ENCODE measurements around the gene TECR. TPM values are rescaled to one million over a fixed set of nuclear protein-coding genes. Genes with fewer than 3 reads are reported as not detected.

TECR gene
- total RNA-seq, 1 donor from 2014 or later = 20.0 TPM

DNA sequence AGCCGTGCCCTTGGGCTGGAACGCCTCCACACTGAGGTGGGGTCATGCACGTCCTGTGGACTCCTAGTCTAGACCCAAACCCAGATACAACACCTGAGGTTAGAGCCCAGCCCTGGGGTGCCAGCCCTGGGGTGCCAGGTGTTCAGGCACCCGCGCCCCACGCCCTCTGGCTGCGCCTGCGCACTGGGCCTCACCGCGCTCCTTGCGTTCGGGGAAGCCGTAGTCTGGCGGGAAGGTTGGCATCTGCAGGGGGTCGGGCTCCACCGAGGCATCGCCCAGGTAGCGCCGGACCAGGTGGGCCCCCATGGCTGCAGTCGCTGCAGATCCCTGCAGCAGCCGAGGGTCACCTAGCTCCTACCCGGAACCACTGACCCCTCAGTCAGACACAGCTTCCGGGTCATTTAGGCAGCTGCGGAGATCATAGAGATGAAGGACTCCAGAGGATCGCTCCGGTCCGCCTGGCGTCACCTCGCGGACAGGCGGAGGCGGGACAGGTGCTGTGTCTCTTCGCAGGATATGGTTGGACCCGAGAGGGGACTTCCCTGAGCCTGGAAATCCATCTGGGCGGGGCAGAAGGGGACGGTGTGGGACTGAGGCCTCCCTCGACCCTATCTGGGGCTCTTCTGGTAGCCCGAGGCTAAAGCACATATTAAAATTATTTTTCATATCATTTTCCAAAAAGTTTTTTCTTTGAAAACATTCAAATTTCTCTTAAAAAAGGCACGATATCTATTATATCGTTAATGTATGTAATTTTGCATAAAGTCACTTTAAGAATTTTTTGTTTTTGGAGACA, 42.5 kb downstream of the TECR start, which contains the start of gene NDUFB7:
TSS of gene NDUFB7 (minus strand) at position 372 of the 796 bp plus-strand sequence. CDS start at position 306, 66 bp downstream.
- TF ChIP-seq, protein P1, sequence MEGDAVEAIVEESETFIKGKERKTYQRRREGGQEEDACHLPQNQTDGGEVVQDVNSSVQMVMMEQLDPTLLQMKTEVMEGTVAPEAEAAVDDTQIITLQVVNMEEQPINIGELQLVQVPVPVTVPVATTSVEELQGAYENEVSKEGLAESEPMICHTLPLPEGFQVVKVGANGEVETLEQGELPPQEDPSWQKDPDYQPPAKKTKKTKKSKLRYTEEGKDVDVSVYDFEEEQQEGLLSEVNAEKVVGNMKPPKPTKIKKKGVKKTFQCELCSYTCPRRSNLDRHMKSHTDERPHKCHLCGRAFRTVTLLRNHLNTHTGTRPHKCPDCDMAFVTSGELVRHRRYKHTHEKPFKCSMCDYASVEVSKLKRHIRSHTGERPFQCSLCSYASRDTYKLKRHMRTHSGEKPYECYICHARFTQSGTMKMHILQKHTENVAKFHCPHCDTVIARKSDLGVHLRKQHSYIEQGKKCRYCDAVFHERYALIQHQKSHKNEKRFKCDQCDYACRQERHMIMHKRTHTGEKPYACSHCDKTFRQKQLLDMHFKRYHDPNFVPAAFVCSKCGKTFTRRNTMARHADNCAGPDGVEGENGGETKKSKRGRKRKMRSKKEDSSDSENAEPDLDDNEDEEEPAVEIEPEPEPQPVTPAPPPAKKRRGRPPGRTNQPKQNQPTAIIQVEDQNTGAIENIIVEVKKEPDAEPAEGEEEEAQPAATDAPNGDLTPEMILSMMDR (IDR thresholded peaks at IDR 0.05; ENCODE audit: insufficient read depth, low read length, severe bottlenecking) = peak; percentile 89
- DNase-seq (ENCODE audit: low read depth) (peak; percentile 88), FAIRE-seq (no peak)
- H3K36me3 ChIP-seq (ENCODE audit: control insufficient read depth, insufficient read depth, low read length) = peaks cover 1% of the 10 kb centered on the region
- H3K4me3 ChIP-seq (ENCODE audit: low read depth, low read length) = peak within 1 kb of the TSS; percentile 86
- H3K27me3 ChIP-seq (ENCODE audit: control insufficient read depth, insufficient read depth, low read length) = no peaks in the 10 kb centered on the region

DNA sequence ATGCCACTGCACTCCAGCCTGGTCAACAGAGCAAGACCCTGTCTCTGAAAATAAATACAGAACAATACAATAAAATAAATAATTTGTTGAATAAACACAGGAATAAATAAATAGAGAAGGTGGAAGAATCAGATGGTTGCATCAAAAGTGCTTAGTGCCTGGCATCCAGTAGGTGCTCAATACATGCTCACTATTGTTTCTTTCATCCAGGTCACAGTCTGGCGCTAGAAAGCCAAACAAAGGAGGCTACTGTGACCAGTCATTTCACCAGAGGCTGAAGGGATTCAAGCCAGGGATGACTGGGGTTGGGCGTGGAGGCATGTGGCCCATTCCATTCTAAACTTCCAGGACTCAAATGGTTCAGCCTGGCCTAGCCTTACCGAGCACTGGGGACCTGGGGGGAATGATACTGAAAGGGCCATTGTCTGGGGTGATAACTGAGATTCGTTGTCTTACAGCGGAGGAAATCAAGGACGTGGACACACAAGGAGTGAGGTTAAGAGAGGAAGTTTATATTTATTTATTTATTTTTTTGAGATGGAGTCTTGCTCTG, 46.1 kb downstream of the TECR start:
- no peaks in the 10 kb centered on the region for H3K27me3 ChIP-seq (ENCODE audit: control insufficient read depth, insufficient read depth, low read length)
- DNase-seq (ENCODE audit: low read depth) (no peak), FAIRE-seq (no peak)
- H3K4me3 ChIP-seq (ENCODE audit: low read depth, low read length) = no peak overlapping the region
- no peaks in the 10 kb centered on the region for H3K36me3 ChIP-seq (ENCODE audit: control insufficient read depth, insufficient read depth, low read length)
- TF ChIP-seq, protein P1 (IDR thresholded peaks at IDR 0.05; ENCODE audit: insufficient read depth, low read length, severe bottlenecking) = no peak

DNA sequence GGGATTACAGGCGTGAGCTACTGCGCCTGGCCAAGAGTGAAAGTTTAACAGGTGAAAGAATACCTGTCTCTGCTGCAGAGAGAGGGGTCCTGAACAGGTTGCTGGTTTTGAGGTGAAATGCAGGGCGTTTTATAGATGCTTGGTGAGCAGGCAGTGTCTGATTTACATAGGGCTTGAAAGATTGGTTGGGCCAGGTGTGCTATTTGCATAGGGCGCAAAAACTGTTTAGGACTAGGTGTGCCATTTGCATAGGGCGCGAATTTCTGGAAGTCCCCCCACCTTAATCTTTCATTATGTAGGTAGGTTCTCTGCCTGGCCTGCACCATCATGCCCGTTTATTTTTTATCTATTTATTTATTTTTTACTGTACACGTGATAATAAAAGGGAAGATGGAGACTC, 47.0 kb downstream of the TECR start:
- Histone ChIP-seq H3K27me3 (ENCODE audit: control insufficient read depth, insufficient read depth, low read length) (no peaks in the 10 kb centered on the region), H3K4me3 (ENCODE audit: low read depth, low read length) (no peak overlapping the region), H3K36me3 (ENCODE audit: control insufficient read depth, insufficient read depth, low read length) (no peaks in the 10 kb centered on the region)
- FAIRE-seq = no peak
- no peak for DNase-seq (ENCODE audit: low read depth)
- TF ChIP-seq, protein P1 (IDR thresholded peaks at IDR 0.05; ENCODE audit: insufficient read depth, low read length, severe bottlenecking) = no peak

DNA sequence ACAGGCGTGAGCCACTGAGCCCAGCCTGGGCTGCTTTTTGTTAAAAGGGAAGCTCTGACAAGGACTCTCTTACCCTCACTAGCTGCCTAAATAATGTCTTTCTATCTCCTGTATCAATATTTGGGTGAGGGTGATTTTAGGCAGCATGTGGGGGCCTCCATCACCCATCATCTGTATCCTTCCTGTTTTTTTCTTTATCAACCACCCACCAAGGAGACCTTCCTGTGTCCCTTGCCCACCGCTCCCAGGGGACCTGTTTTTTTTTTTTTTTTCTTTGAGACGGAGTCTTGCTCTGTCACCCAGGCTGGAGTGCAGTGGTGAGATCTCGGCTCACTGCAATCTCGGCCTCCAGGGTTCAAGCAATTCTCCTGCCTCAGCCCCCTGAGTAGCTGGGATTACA, 47.9 kb downstream of the TECR start:
- no peak overlapping the region for H3K4me3 ChIP-seq (ENCODE audit: low read depth, low read length)
- TF ChIP-seq, protein P1 (IDR thresholded peaks at IDR 0.05; ENCODE audit: insufficient read depth, low read length, severe bottlenecking) = no peak
- no peaks in the 10 kb centered on the region for H3K36me3 ChIP-seq (ENCODE audit: control insufficient read depth, insufficient read depth, low read length)
- FAIRE-seq = no peak
- H3K27me3 ChIP-seq (ENCODE audit: control insufficient read depth, insufficient read depth, low read length) = no peaks in the 10 kb centered on the region
- no peak for DNase-seq (ENCODE audit: low read depth)

DNA sequence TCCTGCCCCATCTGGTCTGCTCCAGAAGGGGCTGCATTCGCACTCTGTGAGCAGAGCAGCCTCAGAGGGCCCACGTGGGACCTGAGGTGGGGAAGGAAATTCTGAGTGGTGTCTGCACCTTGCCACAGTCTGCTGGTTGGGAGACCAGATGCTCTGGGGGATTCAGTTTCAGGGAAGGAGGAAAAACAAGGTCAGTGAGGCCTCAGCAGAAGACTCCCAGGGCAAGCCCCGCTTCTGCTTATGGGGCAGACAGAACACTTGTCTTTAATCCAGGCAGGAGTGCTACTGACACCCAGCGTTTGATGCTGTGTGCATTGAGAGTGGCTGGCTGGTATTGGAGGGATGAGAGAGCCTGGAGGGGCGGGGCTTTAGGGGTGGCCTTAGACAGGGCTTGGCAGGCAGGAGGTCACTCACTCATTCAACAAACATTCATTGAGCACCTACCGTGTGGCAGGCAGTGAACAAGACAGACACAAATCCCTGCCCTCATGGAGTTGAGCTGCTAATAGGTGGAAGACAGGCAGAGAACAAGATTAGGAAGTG, 48.6 kb downstream of the TECR start:
- no peaks in the 10 kb centered on the region for H3K27me3 ChIP-seq (ENCODE audit: control insufficient read depth, insufficient read depth, low read length)
- DNase-seq (ENCODE audit: low read depth) = no peak
- H3K36me3 ChIP-seq (ENCODE audit: control insufficient read depth, insufficient read depth, low read length) = no peaks in the 10 kb centered on the region
- FAIRE-seq = no peak
- no peak overlapping the region for H3K4me3 ChIP-seq (ENCODE audit: low read depth, low read length)
- TF ChIP-seq, protein P1 (IDR thresholded peaks at IDR 0.05; ENCODE audit: insufficient read depth, low read length, severe bottlenecking) = no peak

Data from bronchial epithelial cell (primary cell).